ENCODE data around the gene CDH22. TPM values are rescaled to one million over a fixed set of nuclear protein-coding genes. Genes with fewer than 3 reads are reported as not detected.

Gene CDH22
- total and polyA plus RNA-seq, 5 donors from 2014 or later, result not detected

- DNase-seq (no peak), ATAC-seq (ENCODE audit: low read depth in 2 of 2) (no peak)
- no peaks in the 10 kb centered on the region for H3K36me3 ChIP-seq (ENCODE audit: control insufficient read depth, insufficient read depth, low read length)
- peaks cover 17% of the 10 kb centered on the region for H3K36me3 Mint-ChIP-seq
- H3K4me3 Mint-ChIP-seq, result no peak overlapping the region
- H3K9me3 Mint-ChIP-seq, result no peaks in the 10 kb centered on the region
- H3K27me3 Mint-ChIP-seq, result peaks cover 15% of the 10 kb centered on the region
- no peak overlapping the region for H3K27ac Mint-ChIP-seq
- H3K4me3 ChIP-seq (ENCODE audit: low read depth, low read length), result no peak overlapping the region
- H3K27me3 ChIP-seq (ENCODE audit: control insufficient read depth, insufficient read depth, low read length), result peaks cover 5% of the 10 kb centered on the region
- H3K4me1 ChIP-seq (ENCODE audit: control insufficient read depth, insufficient read depth, low read length, poor library complexity, severe bottlenecking), result no peaks in the 10 kb centered on the region
- H3K27ac ChIP-seq (ENCODE audit: insufficient read depth, low read length, poor library complexity, severe bottlenecking), result no peak overlapping the region
- H3K9me3 ChIP-seq (ENCODE audit: control insufficient read depth in 2 of 2, low read length in 2 of 2), result no peaks in the 10 kb centered on the region
- H3K4me1 Mint-ChIP-seq, result peaks cover 0 to 5% (median 0%) of the 10 kb centered on the region in 4 donors
These were observed 180.8 kb downstream of the CDH22 start for GRCh38 chr20:46127396-46128010.

- Histone ChIP-seq H3K27ac (ENCODE audit: insufficient read depth, low read length, poor library complexity, severe bottlenecking) (no peak overlapping the region), H3K4me1 (ENCODE audit: control insufficient read depth, insufficient read depth, low read length, poor library complexity, severe bottlenecking) (no peaks in the 10 kb centered on the region), H3K4me3 (ENCODE audit: low read depth, low read length) (no peak overlapping the region), H3K36me3 (ENCODE audit: control insufficient read depth, insufficient read depth, low read length) (no peaks in the 10 kb centered on the region), H3K27me3 (ENCODE audit: control insufficient read depth, insufficient read depth, low read length) (no peaks in the 10 kb centered on the region), H3K9me3 (ENCODE audit: control insufficient read depth in 2 of 2, low read length in 2 of 2) (no peaks in the 10 kb centered on the region)
- Mint-ChIP-seq H3K4me3 (no peak overlapping the region), H3K9me3 (no peaks in the 10 kb centered on the region), H3K27me3 (peaks cover 14% of the 10 kb centered on the region), H3K27ac (no peak overlapping the region), H3K4me1 (peaks cover 0 to 4% (median 1%) of the 10 kb centered on the region in 4 donors), H3K36me3 (peaks cover 17% of the 10 kb centered on the region)
- DNase-seq (no peak), ATAC-seq (ENCODE audit: low read depth in 2 of 2) (no peak)
These were observed 181.8 kb downstream of the CDH22 start for GRCh38 chr20:46126440-46127056.

Other genes with a start within 250 kb of the CDH22 start
- 20.1 TPM for gene NCOA5, start 218.5 kb downstream of the CDH22 start, total RNA-seq
- gene NCOA5, start 218.5 kb downstream of the CDH22 start, polyA plus RNA-seq, result 10 to 100 TPM; 28.9 to 38.5 (median 33.0) TPM
- gene CD40, start 190.2 kb downstream of the CDH22 start, total RNA-seq, result 1.7 TPM
- gene CD40, start 190.2 kb downstream of the CDH22 start, polyA plus RNA-seq, result 1 to 10 TPM; 3.9 to 8.7 (median 7.5) TPM
- 84.9 TPM for gene ELMO2, start 98.1 kb upstream of the CDH22 start, total RNA-seq
- 10 to 100 TPM; 37.7 to 56.1 (median 43.5) TPM for gene ELMO2, start 98.1 kb upstream of the CDH22 start, polyA plus RNA-seq
- gene ZNF334, start 205.1 kb upstream of the CDH22 start, total RNA-seq, result 0.25 TPM
- under 1 TPM in 3 of 4 donors, not detected in 1; 0.14 to 0.22 (median 0.19) TPM for gene ZNF334, start 205.1 kb upstream of the CDH22 start, polyA plus RNA-seq
- gene OCSTAMP, start 242.2 kb upstream of the CDH22 start, total RNA-seq, result not detected
- not detected for gene OCSTAMP, start 242.2 kb upstream of the CDH22 start, polyA plus RNA-seq